Adrenal gland (tissue), 19 donors: ENCODE data around the gene ITIH2. TPM values are rescaled to one million over a fixed set of nuclear protein-coding genes. Genes with fewer than 3 reads are reported as not detected.
"Not testable (repeated sequence)": the region's sequence is repeated elsewhere in the genome, so short reads cannot be mapped to it uniquely, and the experiment has no call there.

Source experiments
- DNase-seq, 7 donors: peaks; one replicate each; pipeline ENCODE4 v3.0.0-alpha.2; 2019 to 2020
- H3K27ac ChIP-seq, 5 donors: fragments of 200-600 bp; sonication (generic) in 4 of 5; 1 replicate in 3 of 5; 2 replicates in 2 of 5; pipeline versions ENCODE4 v1.5.1 to v1.8.0; 2016 to 2020; ENCODE audit warnings: mild to moderate bottlenecking in 1 of 5
- H3K27me3 ChIP-seq: fragments of 200-600 bp; 2 replicates; pipeline ENCODE4 v1.8.0; 2021
- H3K36me3 ChIP-seq, 2 donors: fragments of 200-600 bp; replicated peaks in 1 of 2; 1 replicate in 1 of 2; 2 replicates in 1 of 2; pipeline versions ENCODE4 v1.5.1 to v1.8.0; 2018 to 2022
- H3K4me1 ChIP-seq, 2 donors: fragments of 200-600 bp; replicated peaks in 1 of 2; 1 replicate in 1 of 2; 2 replicates in 1 of 2; pipeline versions ENCODE4 v1.5.1 to v1.8.0; 2018 to 2021
- H3K4me3 ChIP-seq, 4 donors: fragments of 200-600 bp; sonication (generic) in 3 of 4; one replicate each; pipeline ENCODE4 v1.5.1; 2016 to 2018
- H3K9me3 ChIP-seq, 3 donors: fragments of 200-600 bp; sonication (generic) in 1 of 3; replicated peaks in 1 of 3; 1 replicate in 2 of 3; 2 replicates in 1 of 3; pipeline versions ENCODE4 v1.5.1 to v1.8.0; 2016 to 2021
- POLR2A ChIP-seq, 2 donors: fragments of 450-650 bp; IDR thresholded peaks; one replicate each; pipeline ENCODE4 v1.6.1; 2017; ENCODE audit warnings: antibody characterized with exemption in 2 of 2, mild to moderate bottlenecking in 2 of 2, moderate library complexity in 1 of 2
- WGBS, 4 donors: extraction: QIAGEN DNeasy Blood & Tissue Kit in 2 of 4; methylation state at CpG; one replicate each; pipeline versions ENCODE4 v1.1.5 to v1.1.7; 2013 to 2017; 5-methylcytosine and 5-hydroxymethylcytosine counted together
- intact Hi-C, 2 donors: fragments of 100-400 bp; cut with DNase I; formaldehyde crosslinking; loops; one replicate each; pipeline versions ENCODE4 v1.14.1 to v1.15.0; 2022 to 2023
- long read RNA-seq, 10 donors: library from polyadenylated mRNA in 3 of 10; unstranded in 2 of 10; stranded (forward) in 1 of 10; transcript quantifications; one replicate each; pipeline ENCODE4 v2.0.0 and lab custom pipeline, GENCODE V29; 2021 to 2026
- polyA plus RNA-seq, 3 donors: library from polyadenylated mRNA; stranded (reverse); fragments of 200-250 nt in 2 of 3; fragments of 350-450 nt in 1 of 3; fragmentation: Illumina TruSeq in 1 of 3; extraction: RNeasy Lipid Tissue Mini Kit (QIAGEN cat#74804) in 1 of 3; gene quantifications; one replicate each; pipeline ENCODE4 v1.2.3, GENCODE V29; 2013 to 2014
- total RNA-seq, 9 donors: library from RNA; depleted of rRNA in 4 of 9; stranded (reverse); fragments of >200 nt in 4 of 9; fragments of 120-200 nt in 1 of 9; fragmentation: NEBNext Ultra II Directional in 1 of 9; extraction: Animal tissue kit (Norgen Biotek cat#: 25700) in 1 of 9; gene quantifications; one replicate each; pipeline versions ENCODE4 v1.1.0 to v1.2.4, GENCODE V29; 2013 to 2023
- TF ChIP-seq, protein P1 (sequence below), 6 experiments: fragments of 450-650 bp in 4 of 6; fragments of 200-600 bp in 2 of 6; sonication (generic) in 1 of 6; IDR thresholded peaks; 1 replicate in 5 of 6; 2 replicates in 1 of 6; pipeline versions ENCODE4 v1.5.1 to v1.8.0; 2016 to 2021; ENCODE audit warnings: antibody characterized with exemption in 6 of 6, mild to moderate bottlenecking in 2 of 6, moderate library complexity in 1 of 6
- donor health status: healthy with polysubstance abuse.
- donor health status: Bipolar disorder and iron deficiency.
- donor health status: DM: yes; HTN: yes; CAD: no.
- donor health status: DM: no; HTN: no; CAD: no.
- donor health status: DM: no; HTN: no; CAD: no.
- donor health status: DM: yes; HTN: yes; CAD: no.

Gene ITIH2, protein sequence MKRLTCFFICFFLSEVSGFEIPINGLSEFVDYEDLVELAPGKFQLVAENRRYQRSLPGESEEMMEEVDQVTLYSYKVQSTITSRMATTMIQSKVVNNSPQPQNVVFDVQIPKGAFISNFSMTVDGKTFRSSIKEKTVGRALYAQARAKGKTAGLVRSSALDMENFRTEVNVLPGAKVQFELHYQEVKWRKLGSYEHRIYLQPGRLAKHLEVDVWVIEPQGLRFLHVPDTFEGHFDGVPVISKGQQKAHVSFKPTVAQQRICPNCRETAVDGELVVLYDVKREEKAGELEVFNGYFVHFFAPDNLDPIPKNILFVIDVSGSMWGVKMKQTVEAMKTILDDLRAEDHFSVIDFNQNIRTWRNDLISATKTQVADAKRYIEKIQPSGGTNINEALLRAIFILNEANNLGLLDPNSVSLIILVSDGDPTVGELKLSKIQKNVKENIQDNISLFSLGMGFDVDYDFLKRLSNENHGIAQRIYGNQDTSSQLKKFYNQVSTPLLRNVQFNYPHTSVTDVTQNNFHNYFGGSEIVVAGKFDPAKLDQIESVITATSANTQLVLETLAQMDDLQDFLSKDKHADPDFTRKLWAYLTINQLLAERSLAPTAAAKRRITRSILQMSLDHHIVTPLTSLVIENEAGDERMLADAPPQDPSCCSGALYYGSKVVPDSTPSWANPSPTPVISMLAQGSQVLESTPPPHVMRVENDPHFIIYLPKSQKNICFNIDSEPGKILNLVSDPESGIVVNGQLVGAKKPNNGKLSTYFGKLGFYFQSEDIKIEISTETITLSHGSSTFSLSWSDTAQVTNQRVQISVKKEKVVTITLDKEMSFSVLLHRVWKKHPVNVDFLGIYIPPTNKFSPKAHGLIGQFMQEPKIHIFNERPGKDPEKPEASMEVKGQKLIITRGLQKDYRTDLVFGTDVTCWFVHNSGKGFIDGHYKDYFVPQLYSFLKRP
- total RNA-seq (1 to 10 TPM in 2 of 9 donors, under 1 TPM in 6, not detected in 1; 0.11 to 1.6 (median 0.33) TPM), polyA plus RNA-seq (under 1 TPM; 0.03 to 0.24 (median 0.22) TPM)
- long read RNA-seq, donor 1 = 0 reads
- long read RNA-seq, donor 2 = 0 reads
- long read RNA-seq, donor 3 = 0 reads
- long read RNA-seq, donor 4 = 0 reads
- long read RNA-seq, donor 5 = 0 reads
- long read RNA-seq, donor 6 = 0 reads
- long read RNA-seq, donor 7 = 0 reads
- long read RNA-seq, donor 8, transcript ITIH2-201 (21 exons, 3,193 nt) = major isoform, 8 of 26 reads
- long read RNA-seq, donor 8, partial matches to known transcripts = 18 of 26 reads
- long read RNA-seq, donor 8, other reads (novel, unspliced or antisense) = 0 of 26 reads
- long read RNA-seq, donor 9 = 0 reads
- long read RNA-seq, donor 10, partial matches to known transcripts = 0 of 1 reads
- long read RNA-seq, donor 10, other reads (novel, unspliced or antisense) = 0 of 1 reads

DNA sequence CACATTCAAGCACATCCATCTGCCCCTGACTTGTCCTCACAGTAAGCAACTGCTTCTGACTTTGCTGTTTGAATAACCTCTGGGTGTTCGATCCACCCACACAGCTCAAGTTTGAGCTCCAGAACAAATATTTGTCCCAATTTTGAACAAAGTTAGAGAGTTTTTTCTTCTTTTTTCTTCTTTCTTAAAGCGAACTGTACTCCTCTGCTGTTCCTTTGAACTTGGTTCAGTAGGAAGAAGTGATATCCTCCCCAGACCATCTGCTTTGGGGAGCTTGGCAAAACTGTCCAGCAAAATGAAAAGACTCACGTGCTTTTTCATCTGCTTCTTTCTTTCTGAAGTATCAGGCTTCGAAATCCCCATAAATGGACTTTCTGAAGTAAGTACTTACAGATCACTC, at the start of gene ITIH2:
ITIH2 (plus strand) TSS at position 177 of the 400 bp plus-strand sequence; CDS start at position 296, 119 bp downstream.
- H3K4me1 ChIP-seq = no peaks in the 10 kb centered on the region
- 50 to 52% (median 50%) methylated on average over 4 of the region's 4 CpGs for WGBS, 4 donors
- H3K27ac ChIP-seq = no peak within 1 kb of the TSS
- H3K36me3 ChIP-seq = no peaks in the 10 kb centered on the region
- DNase-seq = no peak
- no peaks in the 10 kb centered on the region for H3K27me3 ChIP-seq
- intact Hi-C loops = no loop called here
- TF ChIP-seq, protein P1, sequence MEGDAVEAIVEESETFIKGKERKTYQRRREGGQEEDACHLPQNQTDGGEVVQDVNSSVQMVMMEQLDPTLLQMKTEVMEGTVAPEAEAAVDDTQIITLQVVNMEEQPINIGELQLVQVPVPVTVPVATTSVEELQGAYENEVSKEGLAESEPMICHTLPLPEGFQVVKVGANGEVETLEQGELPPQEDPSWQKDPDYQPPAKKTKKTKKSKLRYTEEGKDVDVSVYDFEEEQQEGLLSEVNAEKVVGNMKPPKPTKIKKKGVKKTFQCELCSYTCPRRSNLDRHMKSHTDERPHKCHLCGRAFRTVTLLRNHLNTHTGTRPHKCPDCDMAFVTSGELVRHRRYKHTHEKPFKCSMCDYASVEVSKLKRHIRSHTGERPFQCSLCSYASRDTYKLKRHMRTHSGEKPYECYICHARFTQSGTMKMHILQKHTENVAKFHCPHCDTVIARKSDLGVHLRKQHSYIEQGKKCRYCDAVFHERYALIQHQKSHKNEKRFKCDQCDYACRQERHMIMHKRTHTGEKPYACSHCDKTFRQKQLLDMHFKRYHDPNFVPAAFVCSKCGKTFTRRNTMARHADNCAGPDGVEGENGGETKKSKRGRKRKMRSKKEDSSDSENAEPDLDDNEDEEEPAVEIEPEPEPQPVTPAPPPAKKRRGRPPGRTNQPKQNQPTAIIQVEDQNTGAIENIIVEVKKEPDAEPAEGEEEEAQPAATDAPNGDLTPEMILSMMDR (IDR thresholded peaks at IDR 0.05) = no peak
- TF ChIP-seq POLR2A (IDR thresholded peaks at IDR 0.05) = no peak
- H3K4me3 ChIP-seq = no peak within 1 kb of the TSS
- no peaks in the 10 kb centered on the region for H3K9me3 ChIP-seq

DNA sequence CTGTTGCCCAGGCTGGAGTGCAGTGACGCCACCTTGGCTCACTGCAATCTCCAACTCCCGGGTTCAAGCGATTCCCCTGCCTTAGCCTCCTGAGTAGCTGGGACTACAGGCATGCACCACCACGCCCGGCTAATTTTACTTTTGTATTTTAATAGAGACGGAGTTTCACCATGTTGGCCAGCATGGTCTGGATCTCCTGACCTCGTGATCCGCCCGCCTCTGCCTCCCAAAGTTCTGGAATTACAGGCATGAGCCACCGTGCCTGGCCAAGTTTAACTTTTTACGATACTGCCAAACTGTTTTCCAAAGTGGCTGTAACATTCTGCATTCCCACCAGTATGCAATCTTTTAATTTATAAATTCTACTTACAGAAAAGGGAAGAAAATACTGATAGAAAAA, 46.0 kb upstream of the ITIH2 start:
- intact Hi-C loops, H3K36me3 ChIP-seq, H3K9me3 ChIP-seq, DNase-seq, H3K4me3 ChIP-seq, H3K27ac ChIP-seq, H3K4me1 ChIP-seq, H3K27me3 ChIP-seq: not testable (repeated sequence)
- 81 to 86% (median 83%) methylated on average over 11 of the region's 11 CpGs for WGBS, 4 donors

- Histone ChIP-seq H3K27me3 (peaks cover 10% of the 10 kb centered on the region), H3K4me1 (no peaks in the 10 kb centered on the region), H3K27ac (no peak overlapping the region), H3K36me3 (no peaks in the 10 kb centered on the region), H3K4me3 (no peak overlapping the region), H3K9me3 (no peaks in the 10 kb centered on the region)
- intact Hi-C loops = no loop called here
- DNase-seq = no peak
- TF ChIP-seq, protein P1 (IDR thresholded peaks at IDR 0.05) = no peak
- no peak for TF ChIP-seq POLR2A (IDR thresholded peaks at IDR 0.05)
- 56 to 76% (median 69%) methylated on average over 2 of the region's 2 CpGs for WGBS, 4 donors
Observed at GRCh38 chr10:7657552-7657951, 45.6 kb upstream of the ITIH2 start.

- Histone ChIP-seq H3K27ac (no peak overlapping the region), H3K4me3 (no peak overlapping the region), H3K9me3 (no peaks in the 10 kb centered on the region), H3K36me3 (no peaks in the 10 kb centered on the region), H3K27me3 (peaks cover 29% of the 10 kb centered on the region), H3K4me1 (no peaks in the 10 kb centered on the region)
- TF ChIP-seq, protein P1 (IDR thresholded peaks at IDR 0.05) = no peak
- no peak for TF ChIP-seq POLR2A (IDR thresholded peaks at IDR 0.05)
- 63 to 71% (median 68%) methylated on average over 4 of the region's 4 CpGs for whole genome bisulfite sequencing, 4 donors
- no peak for DNase-seq
- intact Hi-C loops = no loop called here
Observed at GRCh38 chr10:7659560-7659959, 43.6 kb upstream of the ITIH2 start.
